Right cardiac atrium (tissue), 5 donors: ENCODE measurements around the gene ITGB3. TPM values are rescaled to one million over a fixed set of nuclear protein-coding genes. Genes with fewer than 3 reads are reported as not detected.
"Not testable (repeated sequence)": the region's sequence is repeated elsewhere in the genome, so short reads cannot be mapped to it uniquely, and the experiment has no call there.

Source experiments
- ATAC-seq, 2 donors: fragments of 200-7000 bp; cut with Tn5 transposase; one replicate each; pipeline versions ENCODE4 v1.8.0 to v1.9.1; 2020; ENCODE audit warnings: moderate library complexity in 2 of 2, mild to moderate bottlenecking in 1 of 2
- DNase-seq, 3 donors: peaks; one replicate each; pipeline ENCODE4 v3.0.0-alpha.2; 2020
- H3K27ac ChIP-seq: one replicate; pipeline ENCODE4 v1.5.1; 2013; ENCODE audit warnings: mild to moderate bottlenecking, low read length, control low read depth, moderate library complexity
- H3K27me3 ChIP-seq: one replicate; pipeline ENCODE4 v1.6.1; 2013; ENCODE audit not compliant: control insufficient read depth, insufficient read depth
- H3K4me1 ChIP-seq: one replicate; pipeline ENCODE4 v1.6.1; 2013; ENCODE audit warnings: low read length; ENCODE audit not compliant: control insufficient read depth, insufficient read depth
- H3K4me3 ChIP-seq: one replicate; pipeline ENCODE4 v1.5.1; 2013; ENCODE audit warnings: low read length, control low read depth
- H3K9me3 ChIP-seq: one replicate; pipeline ENCODE4 v1.6.1; 2013; ENCODE audit warnings: low read length; ENCODE audit not compliant: control insufficient read depth
- WGBS: extraction: QIAGEN DNeasy Blood & Tissue Kit; methylation state at CpG from one replicate; pipeline ENCODE4 v1.1.7; 2013; 5-methylcytosine and 5-hydroxymethylcytosine counted together
- intact Hi-C, 4 donors: fragments of 100-400 bp; cut with DNase I; formaldehyde crosslinking; loops; one replicate each; pipeline versions ENCODE4 v1.11.0 to v1.14.0; 2022 to 2023
- polyA plus RNA-seq: library from polyadenylated mRNA; stranded (reverse); fragments of 200-250 nt; gene quantifications from one replicate; pipeline ENCODE4 v1.2.3, GENCODE V29; 2013
- total RNA-seq, 4 donors: library from RNA; stranded (reverse); fragmentation: NEBNext Ultra II Directional; extraction: Animal tissue kit (Norgen Biotek cat#: 25700); gene quantifications; one replicate each; pipeline ENCODE4 v1.2.1, GENCODE V29; 2021
- donor health status: healthy with polysubstance abuse.
- donor health status: DM: no; HTN: yes; CAD: no.
- donor health status: DM: no; HTN: no; CAD: no.
- donor health status: DM: no; HTN: yes; CAD: no; lungs with severe emphysema.
- donor health status: DM: yes; HTN: yes; CAD: no.

ITGB3 gene
- total and polyA plus RNA-seq, 5 donors, result 2.3 to 11.9 (median 6.3) TPM

GRCh38 chr17:47223460-47223859, 30.2 kb upstream of the ITGB3 start:
- peaks cover 13% of the 10 kb centered on the region for H3K4me1 ChIP-seq
- ATAC-seq (no peak), DNase-seq (no peak)
- H3K27ac ChIP-seq, result peak overlapping the region; percentile 43
- WGBS, result 79% methylated on average over 5 of the region's 5 CpGs
- no peaks in the 10 kb centered on the region for H3K9me3 ChIP-seq
- H3K27me3 ChIP-seq, result no peaks in the 10 kb centered on the region
- intact Hi-C loops, result no loop called here
- H3K4me3 ChIP-seq, result no peak overlapping the region

- intact Hi-C loops, H3K27ac ChIP-seq, ATAC-seq, DNase-seq, H3K27me3 ChIP-seq, H3K4me3 ChIP-seq, H3K9me3 ChIP-seq: not testable (repeated sequence)
- peaks cover 13% of the 10 kb centered on the region for H3K4me1 ChIP-seq
- WGBS, result 98% methylated on average over 2 of the region's 2 CpGs
Measured at GRCh38 chr17:47224077-47224476, 29.6 kb upstream of the ITGB3 start.

- ATAC-seq, result peak; percentile 0
- H3K9me3 ChIP-seq, result no peaks in the 10 kb centered on the region
- H3K4me3 ChIP-seq, result no peak overlapping the region
- no peaks in the 10 kb centered on the region for H3K27me3 ChIP-seq
- H3K27ac ChIP-seq, result peak overlapping the region; percentile 98
- H3K4me1 ChIP-seq, result peaks cover 11% of the 10 kb centered on the region
- DNase-seq, result no peak
- intact Hi-C loops, result loop anchor here in 2 of 4 donors (5.0 kb wide), 1 partner anchor 92 kb away; no protein-coding TSS in a partner anchor
- WGBS, result 9% methylated on average over 1 of the region's 1 CpG
Measured at GRCh38 chr17:47224966-47225365, 28.7 kb upstream of the ITGB3 start.

- DNase-seq (peak; percentile 57 to 85 (median 82)), ATAC-seq (peak; percentile 61 to 73)
- H3K27me3 ChIP-seq, result no peaks in the 10 kb centered on the region
- peak overlapping the region; percentile 98 for H3K27ac ChIP-seq
- intact Hi-C loops, result loop anchor here in 2 of 4 donors (5.0 kb wide), 1 partner anchor 92 kb away; no protein-coding TSS in a partner anchor
- H3K4me3 ChIP-seq, result no peak overlapping the region
- 20% methylated on average over 3 of the region's 3 CpGs for WGBS
- no peaks in the 10 kb centered on the region for H3K9me3 ChIP-seq
- H3K4me1 ChIP-seq, result peaks cover 11% of the 10 kb centered on the region
Measured at GRCh38 chr17:47225436-47225858, 28.2 kb upstream of the ITGB3 start.

GRCh38 chr17:47225911-47226688, 27.5 kb upstream of the ITGB3 start:
- peak overlapping the region; percentile 97 for H3K27ac ChIP-seq
- DNase-seq (no peak), ATAC-seq (peak; percentile 2)
- no peak overlapping the region for H3K4me3 ChIP-seq
- WGBS, result 80% methylated on average over 2 of the region's 2 CpGs
- H3K9me3 ChIP-seq, result no peaks in the 10 kb centered on the region
- peaks cover 14% of the 10 kb centered on the region for H3K4me1 ChIP-seq
- no peaks in the 10 kb centered on the region for H3K27me3 ChIP-seq
- intact Hi-C loops, result loop anchor here in 2 of 4 donors (5.0 kb wide), 1 partner anchor 91 kb away; no protein-coding TSS in a partner anchor

GRCh38 chr17:47227862-47228261, 25.8 kb upstream of the ITGB3 start:
- intact Hi-C loops, result loop anchor here in 2 of 4 donors (5.0 kb wide), 1 partner anchor 89 kb away; no protein-coding TSS in a partner anchor
- peaks cover 14% of the 10 kb centered on the region for H3K4me1 ChIP-seq
- no peak for ATAC-seq
- H3K27ac ChIP-seq, result peak overlapping the region; percentile 38
- H3K9me3 ChIP-seq, result no peaks in the 10 kb centered on the region
- H3K27me3 ChIP-seq, result no peaks in the 10 kb centered on the region
- 74% methylated on average over 2 of the region's 2 CpGs for WGBS
- DNase-seq, result peak in 1 of 3 donors; percentile 53
- no peak overlapping the region for H3K4me3 ChIP-seq

GRCh38 chr17:47229535-47230443, 23.8 kb upstream of the ITGB3 start:
- Histone ChIP-seq H3K4me1 (peaks cover 6% of the 10 kb centered on the region), H3K9me3 (no peaks in the 10 kb centered on the region), H3K27me3 (no peaks in the 10 kb centered on the region), H3K4me3 (no peak overlapping the region), H3K27ac (peak overlapping the region; percentile 52)
- peak; percentile 47 to 60 for ATAC-seq
- peak; percentile 86 to 92 (median 87) for DNase-seq
- 12% methylated on average over 22 of the region's 22 CpGs for WGBS
- intact Hi-C loops, result loop anchor here (5.0 kb wide), 2 partner anchors 83 to 88 kb away; no protein-coding TSS in a partner anchor

- no peaks in the 10 kb centered on the region for H3K9me3 ChIP-seq
- DNase-seq, result no peak
- H3K4me3 ChIP-seq, result no peak overlapping the region
- peaks cover 6% of the 10 kb centered on the region for H3K4me1 ChIP-seq
- ATAC-seq, result no peak
- WGBS, result 92% methylated on average over 10 of the region's 10 CpGs
- no peak overlapping the region for H3K27ac ChIP-seq
- intact Hi-C loops, result loop anchor here in 2 of 4 donors (5.0 kb wide), 2 partner anchors 81 to 86 kb away; no protein-coding TSS in a partner anchor
- H3K27me3 ChIP-seq, result no peaks in the 10 kb centered on the region
Measured at GRCh38 chr17:47230864-47231263, 22.8 kb upstream of the ITGB3 start.

GRCh38 chr17:47231334-47231733, 22.3 kb upstream of the ITGB3 start:
- Histone ChIP-seq H3K9me3 (no peaks in the 10 kb centered on the region), H3K27me3 (no peaks in the 10 kb centered on the region), H3K4me1 (peaks cover 4% of the 10 kb centered on the region), H3K4me3 (no peak overlapping the region), H3K27ac (no peak overlapping the region)
- no peak for DNase-seq
- no peak for ATAC-seq
- intact Hi-C loops, result loop anchor here in 2 of 4 donors (5.0 kb wide), 2 partner anchors 81 to 86 kb away; no protein-coding TSS in a partner anchor
- WGBS, result 75% methylated on average over 3 of the region's 3 CpGs

GRCh38 chr17:47231866-47232265, 21.8 kb upstream of the ITGB3 start:
- intact Hi-C loops, result loop anchor here in 2 of 4 donors (5.0 kb wide), 2 partner anchors 80 to 85 kb away; no protein-coding TSS in a partner anchor
- 93% methylated on average over 3 of the region's 3 CpGs for WGBS
- H3K4me3 ChIP-seq, result no peak overlapping the region
- no peaks in the 10 kb centered on the region for H3K9me3 ChIP-seq
- DNase-seq, result no peak
- no peak for ATAC-seq
- no peaks in the 10 kb centered on the region for H3K27me3 ChIP-seq
- peaks cover 3% of the 10 kb centered on the region for H3K4me1 ChIP-seq
- no peak overlapping the region for H3K27ac ChIP-seq
